Measurements from ENCODE around the gene DIP2C. TPM values are rescaled to one million over a fixed set of nuclear protein-coding genes. Genes with fewer than 3 reads are reported as not detected.

Gene DIP2C
- total and polyA plus RNA-seq, 3 donors from 2014 or later = 14.9 to 43.4 (median 30.1) TPM

DNA sequence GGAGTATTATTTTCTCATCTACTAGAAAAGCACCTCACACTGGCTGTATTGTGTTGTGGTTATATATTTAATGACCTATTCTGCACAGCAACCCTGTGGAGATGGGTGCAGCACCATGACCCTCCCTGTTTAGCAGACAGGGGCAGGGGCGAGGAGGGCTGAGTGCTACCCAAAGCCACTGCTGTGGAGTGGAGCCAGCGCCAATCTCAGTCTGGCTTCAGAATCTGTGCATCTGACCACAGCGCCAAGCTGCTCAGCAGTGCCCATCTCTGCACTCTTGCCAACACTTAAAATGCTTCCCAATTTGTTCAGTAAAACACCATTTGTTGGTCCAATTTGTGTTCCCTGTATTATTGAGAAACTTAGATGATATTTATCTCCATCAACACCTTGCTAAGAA lies 315.1 kb downstream of the DIP2C start:
- no peak for TF ChIP-seq POLR2A (IDR thresholded peaks at IDR 0.05)
- TF ChIP-seq, protein P1, sequence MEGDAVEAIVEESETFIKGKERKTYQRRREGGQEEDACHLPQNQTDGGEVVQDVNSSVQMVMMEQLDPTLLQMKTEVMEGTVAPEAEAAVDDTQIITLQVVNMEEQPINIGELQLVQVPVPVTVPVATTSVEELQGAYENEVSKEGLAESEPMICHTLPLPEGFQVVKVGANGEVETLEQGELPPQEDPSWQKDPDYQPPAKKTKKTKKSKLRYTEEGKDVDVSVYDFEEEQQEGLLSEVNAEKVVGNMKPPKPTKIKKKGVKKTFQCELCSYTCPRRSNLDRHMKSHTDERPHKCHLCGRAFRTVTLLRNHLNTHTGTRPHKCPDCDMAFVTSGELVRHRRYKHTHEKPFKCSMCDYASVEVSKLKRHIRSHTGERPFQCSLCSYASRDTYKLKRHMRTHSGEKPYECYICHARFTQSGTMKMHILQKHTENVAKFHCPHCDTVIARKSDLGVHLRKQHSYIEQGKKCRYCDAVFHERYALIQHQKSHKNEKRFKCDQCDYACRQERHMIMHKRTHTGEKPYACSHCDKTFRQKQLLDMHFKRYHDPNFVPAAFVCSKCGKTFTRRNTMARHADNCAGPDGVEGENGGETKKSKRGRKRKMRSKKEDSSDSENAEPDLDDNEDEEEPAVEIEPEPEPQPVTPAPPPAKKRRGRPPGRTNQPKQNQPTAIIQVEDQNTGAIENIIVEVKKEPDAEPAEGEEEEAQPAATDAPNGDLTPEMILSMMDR (IDR thresholded peaks at IDR 0.05) = no peak
- WGBS, 2 donors = 86 to 97% methylated on average over 3 of the region's 3 CpGs
- Histone ChIP-seq H3K27ac (no peak overlapping the region), H3K4me1 (no peaks in the 10 kb centered on the region), H3K36me3 (ENCODE audit: low read depth, missing control alignments) (no peaks in the 10 kb centered on the region), H3K27me3 (no peaks in the 10 kb centered on the region), H3K9me3 (no peaks in the 10 kb centered on the region), H3K4me3 (no peak overlapping the region)
- DNase-seq = no peak
- intact Hi-C loops (cut with DNase I; ENCODE audit: low total_unique reads) = no loop called here

DNA sequence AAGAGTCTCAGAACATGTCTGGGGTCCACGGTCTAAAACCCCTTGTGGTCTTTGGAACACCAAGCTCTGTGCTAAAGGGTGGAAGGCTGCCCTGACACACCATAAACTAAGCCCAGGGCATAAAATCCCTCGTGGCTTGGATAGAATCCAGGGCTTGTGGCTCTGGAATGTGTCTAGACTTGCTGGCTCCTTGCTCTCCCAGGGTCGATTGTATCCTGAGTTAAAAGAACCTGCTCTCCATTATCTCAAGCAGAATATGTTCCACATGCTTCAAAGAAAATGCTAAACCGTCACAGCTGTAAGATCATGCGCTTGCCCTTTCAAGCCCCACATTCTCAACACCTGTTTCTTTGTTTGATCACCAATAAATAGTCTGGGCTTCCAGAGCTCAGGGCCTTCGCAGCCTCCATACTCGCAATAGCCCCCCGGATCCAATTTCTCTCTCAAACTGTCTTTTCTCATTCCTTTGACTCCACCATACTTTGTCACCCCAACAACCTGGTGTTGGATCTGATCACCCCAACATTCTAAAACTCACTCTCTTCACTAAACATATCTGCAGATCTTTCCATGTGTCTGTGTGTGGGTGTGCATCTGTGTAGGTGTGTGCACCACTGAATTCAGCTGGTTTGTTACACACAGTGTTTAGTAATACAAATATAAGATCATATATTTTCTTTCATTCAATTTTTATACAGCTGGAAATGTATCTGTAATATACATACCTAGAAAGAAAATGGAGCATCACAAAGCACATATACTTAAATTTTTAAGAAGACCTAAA lies 315.8 kb downstream of the DIP2C start:
- intact Hi-C loops (cut with DNase I; ENCODE audit: low total_unique reads) = no loop called here
- Histone ChIP-seq H3K4me1 (no peaks in the 10 kb centered on the region), H3K4me3 (no peak overlapping the region), H3K27ac (peak overlapping the region in 1 of 2 donors; percentile 11), H3K36me3 (ENCODE audit: low read depth, missing control alignments) (no peaks in the 10 kb centered on the region), H3K9me3 (no peaks in the 10 kb centered on the region), H3K27me3 (no peaks in the 10 kb centered on the region)
- TF ChIP-seq, protein P1 (IDR thresholded peaks at IDR 0.05) = no peak
- DNase-seq = no peak
- 47 to 69% methylated on average over 8 of the region's 8 CpGs for WGBS, 2 donors

DNA sequence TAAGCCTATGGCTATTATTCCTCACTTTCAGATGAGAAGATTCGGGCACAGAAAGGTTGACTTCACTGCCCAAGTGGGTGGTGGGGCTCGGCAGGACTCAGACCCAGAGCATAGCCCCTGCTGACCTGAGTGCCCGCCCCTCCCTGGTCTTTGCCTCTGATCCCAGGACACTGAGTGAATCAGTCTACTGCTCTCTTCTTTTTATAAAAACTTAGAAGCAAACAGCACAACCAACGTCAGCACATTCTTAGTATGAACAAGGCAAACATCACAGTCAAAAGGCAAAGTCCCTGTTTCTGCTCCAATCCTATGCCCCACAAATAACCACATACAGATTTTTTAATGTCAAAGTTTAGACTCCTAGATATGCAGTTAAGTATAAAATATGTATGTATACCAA lies 316.5 kb downstream of the DIP2C start:
- DNase-seq = no peak
- no peaks in the 10 kb centered on the region for H3K27me3 ChIP-seq
- peak overlapping the region in 1 of 2 donors; percentile 11 for H3K27ac ChIP-seq
- 60% methylated on average over 2 to 4 of the region's 4 CpGs for WGBS, 2 donors
- no peaks in the 10 kb centered on the region for H3K36me3 ChIP-seq (ENCODE audit: low read depth, missing control alignments)
- no peak overlapping the region for H3K4me3 ChIP-seq
- TF ChIP-seq POLR2A (IDR thresholded peaks at IDR 0.05) = no peak
- TF ChIP-seq, protein P1 (IDR thresholded peaks at IDR 0.05) = no peak
- H3K9me3 ChIP-seq = no peaks in the 10 kb centered on the region
- no peaks in the 10 kb centered on the region for H3K4me1 ChIP-seq
- intact Hi-C loops (cut with DNase I; ENCODE audit: low total_unique reads) = no loop called here

DNA sequence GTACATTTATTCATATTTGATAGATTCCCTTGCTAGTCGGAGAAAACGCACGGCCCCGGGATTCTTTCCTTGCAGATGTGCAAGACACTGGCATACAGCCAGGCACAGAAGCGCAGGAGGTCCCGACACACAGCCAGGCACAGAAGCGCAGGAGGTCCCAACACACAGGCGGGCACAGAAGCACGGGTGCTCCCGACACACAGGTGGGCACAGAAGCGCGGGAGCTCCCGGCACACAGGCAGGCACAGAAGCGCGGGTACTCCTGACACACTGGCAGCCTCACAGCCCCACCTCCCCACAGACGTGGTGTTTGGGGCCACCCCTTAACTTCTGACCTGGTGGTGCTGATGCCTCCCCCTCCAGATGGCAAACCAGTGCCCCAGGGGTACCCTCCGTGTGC lies 316.9 kb downstream of the DIP2C start:
- H3K27me3 ChIP-seq = no peaks in the 10 kb centered on the region
- no peaks in the 10 kb centered on the region for H3K4me1 ChIP-seq
- intact Hi-C loops (cut with DNase I; ENCODE audit: low total_unique reads) = no loop called here
- H3K9me3 ChIP-seq = no peaks in the 10 kb centered on the region
- H3K4me3 ChIP-seq = no peak overlapping the region
- TF ChIP-seq, protein P1 (IDR thresholded peaks at IDR 0.05) = no peak
- TF ChIP-seq POLR2A (IDR thresholded peaks at IDR 0.05) = no peak
- DNase-seq = no peak
- peak overlapping the region in 1 of 2 donors; percentile 11 for H3K27ac ChIP-seq
- no peaks in the 10 kb centered on the region for H3K36me3 ChIP-seq (ENCODE audit: low read depth, missing control alignments)
- 59 to 62% methylated on average over 8 to 17 of the region's 17 CpGs for WGBS, 2 donors

DNA sequence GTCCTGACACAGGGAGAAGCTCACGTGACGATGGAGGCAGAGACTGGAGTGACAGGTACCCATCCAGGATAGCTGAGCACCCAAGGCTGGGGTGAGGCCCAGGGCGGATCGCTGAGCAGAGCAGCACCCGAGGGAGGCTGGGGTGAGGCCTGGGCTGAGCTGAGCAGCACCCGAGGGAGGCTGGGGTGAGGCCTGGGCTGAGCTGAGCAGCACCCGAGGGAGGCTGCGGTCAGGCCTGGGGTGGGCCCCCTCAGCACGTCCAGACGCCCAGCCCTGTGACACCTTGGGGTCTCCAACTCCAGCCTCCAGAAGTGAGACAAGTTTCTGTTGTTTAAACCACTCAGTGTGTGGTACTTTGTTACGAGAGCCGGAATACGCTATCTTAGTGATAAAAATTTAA lies 318.0 kb downstream of the DIP2C start:
- TF ChIP-seq, protein P1 (IDR thresholded peaks at IDR 0.05) = no peak
- TF ChIP-seq POLR2A (IDR thresholded peaks at IDR 0.05) = no peak
- H3K4me3 ChIP-seq = no peak overlapping the region
- DNase-seq = no peak
- no peak overlapping the region for H3K27ac ChIP-seq
- intact Hi-C loops (cut with DNase I; ENCODE audit: low total_unique reads) = no loop called here
- H3K4me1 ChIP-seq = no peaks in the 10 kb centered on the region
- no peaks in the 10 kb centered on the region for H3K27me3 ChIP-seq
- H3K9me3 ChIP-seq = no peaks in the 10 kb centered on the region
- WGBS, 2 donors = 83 to 94% methylated on average over 12 to 13 of the region's 13 CpGs
- H3K36me3 ChIP-seq (ENCODE audit: low read depth, missing control alignments) = no peaks in the 10 kb centered on the region

Measured in testis (tissue), 3 donors.